Endodermal cell (in vitro differentiated cells): Measurements from ENCODE around the gene USP31. TPM values are rescaled to one million over a fixed set of nuclear protein-coding genes. Genes with fewer than 3 reads are reported as not detected.

Source experiments
- DNase-seq: peaks from one replicate; pipeline ENCODE4 v3.0.0-alpha.2; 2017
- H3K27ac ChIP-seq: 2 replicates; pipeline ENCODE4 v1.5.1; 2013; ENCODE audit warnings: mild to moderate bottlenecking, low read depth, low read length, moderate library complexity
- H3K27me3 ChIP-seq: 2 replicates; pipeline ENCODE4 v1.6.1; 2013; ENCODE audit warnings: mild to moderate bottlenecking, low read length, moderate library complexity; ENCODE audit not compliant: insufficient read depth, control insufficient read depth, poor library complexity, severe bottlenecking
- H3K36me3 ChIP-seq: 2 replicates; pipeline ENCODE4 v1.7.0; 2013; ENCODE audit warnings: mild to moderate bottlenecking, low read length, moderate library complexity; ENCODE audit not compliant: control insufficient read depth, insufficient read depth
- H3K4me1 ChIP-seq: one replicate; pipeline ENCODE4 v1.7.0; 2013; ENCODE audit warnings: low read length; ENCODE audit not compliant: control insufficient read depth, insufficient read depth
- H3K4me3 ChIP-seq: 2 replicates; pipeline ENCODE4 v1.5.1; 2013; ENCODE audit warnings: mild to moderate bottlenecking, low read length, moderate library complexity
- H3K9ac ChIP-seq: 2 replicates; pipeline ENCODE4 v1.6.1; 2013; ENCODE audit warnings: mild to moderate bottlenecking, low read length, moderate library complexity; ENCODE audit not compliant: poor library complexity, severe bottlenecking; ENCODE audit errors: extremely low read depth
- H3K9me3 ChIP-seq: 2 replicates; pipeline ENCODE4 v1.6.1; 2013; ENCODE audit warnings: mild to moderate bottlenecking, low read length, moderate library complexity; ENCODE audit not compliant: control insufficient read depth
- H3K27ac Mint-ChIP-seq: 2 replicates; pipeline ENCODE4 v1.8.0; 2020; ENCODE audit warnings: mixed read lengths
- H3K27me3 Mint-ChIP-seq: 2 replicates; pipeline ENCODE4 v1.8.0; 2021; ENCODE audit warnings: mild to moderate bottlenecking, mixed read lengths; ENCODE audit not compliant: insufficient read depth
- H3K36me3 Mint-ChIP-seq: 2 replicates; pipeline ENCODE4 v1.8.0; 2020; ENCODE audit warnings: low read depth, mixed read lengths
- H3K4me1 Mint-ChIP-seq: 2 replicates; pipeline ENCODE4 v1.8.0; 2020; ENCODE audit warnings: mixed read lengths
- H3K4me3 Mint-ChIP-seq: 2 replicates; pipeline ENCODE4 v1.8.0; 2020; ENCODE audit warnings: mild to moderate bottlenecking, moderate library complexity, mixed read lengths
- H3K9me3 Mint-ChIP-seq: 2 replicates; pipeline ENCODE4 v1.8.0; 2020; ENCODE audit warnings: mild to moderate bottlenecking, mixed read lengths
- WGBS, 2 experiments: methylation state at CpG; one replicate each; pipeline versions ENCODE4 v1.1.5 to v1.1.7; 2013; ENCODE audit warnings: missing lambda C conversion rate in 2 of 2, mixed read lengths in 1 of 2; ENCODE audit not compliant: insufficient coverage in 1 of 2, insufficient read length in 1 of 2; 5-methylcytosine and 5-hydroxymethylcytosine counted together
- total RNA-seq, 2 donors: library from RNA; stranded (reverse); fragmentation: NEBNext Ultra II Directional in 1 of 2; extraction: Animal tissue kit (Norgen Biotek cat#: 25700) in 1 of 2; gene quantifications; 2 replicates in 1 of 2; 3 replicates in 1 of 2; pipeline ENCODE4 v1.2.1, GENCODE V29; 2021
- TF ChIP-seq, protein P1 (sequence below): fragments of 200-600 bp; sonication (generic); conservative IDR thresholded peaks from 2 replicates; pipeline ENCODE4 v1.5.0; 2021; ENCODE audit warnings: antibody characterized with exemption, mild to moderate bottlenecking

USP31 gene
- total RNA-seq, 2 donors from 2014 or later = 19.9 to 22.1 TPM

- no peak for DNase-seq
- H3K27ac Mint-ChIP-seq = no peak overlapping the region
- Histone ChIP-seq H3K27ac (no peak overlapping the region), H3K9me3 (peaks cover 14% of the 10 kb centered on the region), H3K4me3 (no peak overlapping the region), H3K4me1 (peaks cover 8% of the 10 kb centered on the region), H3K9ac (no peak overlapping the region), H3K36me3 (no peaks in the 10 kb centered on the region), H3K27me3 (no peaks in the 10 kb centered on the region)
- WGBS, 2 experiments = 92 to 95% methylated on average over 2 to 7 of the region's 7 CpGs
- H3K4me3 Mint-ChIP-seq = no peak overlapping the region
- peaks cover 4% of the 10 kb centered on the region for H3K9me3 Mint-ChIP-seq
- H3K27me3 Mint-ChIP-seq = no peaks in the 10 kb centered on the region
- peaks cover 28% of the 10 kb centered on the region for H3K4me1 Mint-ChIP-seq
- TF ChIP-seq, protein P1, sequence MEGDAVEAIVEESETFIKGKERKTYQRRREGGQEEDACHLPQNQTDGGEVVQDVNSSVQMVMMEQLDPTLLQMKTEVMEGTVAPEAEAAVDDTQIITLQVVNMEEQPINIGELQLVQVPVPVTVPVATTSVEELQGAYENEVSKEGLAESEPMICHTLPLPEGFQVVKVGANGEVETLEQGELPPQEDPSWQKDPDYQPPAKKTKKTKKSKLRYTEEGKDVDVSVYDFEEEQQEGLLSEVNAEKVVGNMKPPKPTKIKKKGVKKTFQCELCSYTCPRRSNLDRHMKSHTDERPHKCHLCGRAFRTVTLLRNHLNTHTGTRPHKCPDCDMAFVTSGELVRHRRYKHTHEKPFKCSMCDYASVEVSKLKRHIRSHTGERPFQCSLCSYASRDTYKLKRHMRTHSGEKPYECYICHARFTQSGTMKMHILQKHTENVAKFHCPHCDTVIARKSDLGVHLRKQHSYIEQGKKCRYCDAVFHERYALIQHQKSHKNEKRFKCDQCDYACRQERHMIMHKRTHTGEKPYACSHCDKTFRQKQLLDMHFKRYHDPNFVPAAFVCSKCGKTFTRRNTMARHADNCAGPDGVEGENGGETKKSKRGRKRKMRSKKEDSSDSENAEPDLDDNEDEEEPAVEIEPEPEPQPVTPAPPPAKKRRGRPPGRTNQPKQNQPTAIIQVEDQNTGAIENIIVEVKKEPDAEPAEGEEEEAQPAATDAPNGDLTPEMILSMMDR = no peak
- H3K36me3 Mint-ChIP-seq = peaks cover 2% of the 10 kb centered on the region
These were observed 17.2 kb downstream of the USP31 start for GRCh38 chr16:23131931-23132621.

DNA sequence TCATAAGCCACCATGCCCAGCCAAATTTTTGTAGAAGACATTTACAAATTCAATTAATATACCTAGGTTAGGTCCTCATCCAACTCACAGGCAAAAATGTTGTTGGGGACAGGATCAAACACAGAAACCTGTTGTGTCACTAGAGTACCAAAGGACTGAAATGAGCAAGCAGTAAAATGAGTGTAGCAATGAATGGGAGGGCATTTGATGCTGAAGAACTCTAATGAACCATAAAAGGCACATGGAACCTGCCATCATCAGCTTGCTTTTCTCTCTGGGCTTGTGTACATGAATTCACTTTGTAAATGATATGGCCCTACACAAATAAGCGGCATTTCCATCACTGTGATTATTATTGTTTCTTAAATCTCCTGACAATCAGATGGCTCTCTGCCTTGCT is 17.8 kb downstream of the USP31 start:
- H3K4me1 ChIP-seq = peaks cover 8% of the 10 kb centered on the region
- Mint-ChIP-seq H3K27ac (no peak overlapping the region), H3K4me1 (peaks cover 28% of the 10 kb centered on the region), H3K9me3 (peaks cover 4% of the 10 kb centered on the region), H3K36me3 (no peaks in the 10 kb centered on the region), H3K27me3 (no peaks in the 10 kb centered on the region), H3K4me3 (no peak overlapping the region)
- no peak overlapping the region for H3K9ac ChIP-seq
- no peak overlapping the region for H3K4me3 ChIP-seq
- no peaks in the 10 kb centered on the region for H3K27me3 ChIP-seq
- DNase-seq = no peak
- H3K36me3 ChIP-seq = no peaks in the 10 kb centered on the region
- no peak overlapping the region for H3K27ac ChIP-seq
- H3K9me3 ChIP-seq = peaks cover 10% of the 10 kb centered on the region
- 100% methylated on average over 1 of the region's 1 CpG for WGBS, 2 experiments
- TF ChIP-seq, protein P1 = no peak

- Mint-ChIP-seq H3K9me3 (peaks cover 4% of the 10 kb centered on the region), H3K27me3 (no peaks in the 10 kb centered on the region), H3K4me3 (no peak overlapping the region), H3K4me1 (peaks cover 28% of the 10 kb centered on the region), H3K36me3 (no peaks in the 10 kb centered on the region), H3K27ac (no peak overlapping the region)
- 78 to 95% methylated on average over 1 to 3 of the region's 3 CpGs for WGBS, 2 experiments
- Histone ChIP-seq H3K27me3 (no peaks in the 10 kb centered on the region), H3K36me3 (no peaks in the 10 kb centered on the region), H3K27ac (no peak overlapping the region), H3K9ac (no peak overlapping the region), H3K4me1 (peaks cover 8% of the 10 kb centered on the region), H3K4me3 (no peak overlapping the region), H3K9me3 (peaks cover 9% of the 10 kb centered on the region)
- TF ChIP-seq, protein P1 = no peak
- DNase-seq = no peak
These were observed 18.2 kb downstream of the USP31 start for GRCh38 chr16:23131036-23131435.
